Ascending aorta (tissue), 2 donors: ENCODE measurements around the gene CASQ2. TPM values are rescaled to one million over a fixed set of nuclear protein-coding genes. Genes with fewer than 3 reads are reported as not detected.

Source experiments
- DNase-seq, 2 donors: peaks; one replicate each; pipeline ENCODE4 v3.0.0-alpha.2; 2019; ENCODE audit warnings: low spot score in 2 of 2
- H3K27ac ChIP-seq, 2 donors: fragments of 200-600 bp; sonication (generic); one replicate each; pipeline ENCODE4 v1.5.1; 2016 to 2017; ENCODE audit warnings: mild to moderate bottlenecking in 1 of 2
- H3K27me3 ChIP-seq: fragments of 200-600 bp; sonication (generic); one replicate; pipeline ENCODE4 v1.5.1; 2017
- H3K36me3 ChIP-seq, 2 donors: fragments of 200-600 bp; sonication (generic); one replicate each; pipeline ENCODE4 v1.5.1; 2016
- H3K4me1 ChIP-seq, 2 donors: fragments of 200-600 bp; sonication (generic); one replicate each; pipeline ENCODE4 v1.5.1; 2016 to 2017; ENCODE audit warnings: mild to moderate bottlenecking in 1 of 2
- H3K4me3 ChIP-seq, 2 donors: fragments of 200-600 bp; sonication (generic); one replicate each; pipeline ENCODE4 v1.5.1; 2016 to 2017; ENCODE audit warnings: mild to moderate bottlenecking in 1 of 2
- H3K9me3 ChIP-seq, 2 donors: fragments of 200-600 bp; sonication (generic); one replicate each; pipeline ENCODE4 v1.5.1; 2016
- intact Hi-C: fragments of 100-400 bp; cut with DNase I; formaldehyde crosslinking; loops from one replicate; pipeline ENCODE4 v1.15.1; 2023
- total RNA-seq: library from RNA; depleted of rRNA; stranded (reverse); fragments of >200 nt; gene quantifications from one replicate; pipeline ENCODE4 v1.1.0, GENCODE V29; 2016
- TF ChIP-seq, protein P1 (sequence below), 3 experiments: fragments of 200-600 bp in 2 of 3; fragments of 450-650 bp in 1 of 3; sonication (generic) in 2 of 3; IDR thresholded peaks; one replicate each; pipeline ENCODE4 v1.5.1; 2016 to 2019; ENCODE audit warnings: antibody characterized with exemption in 3 of 3, mild to moderate bottlenecking in 1 of 3, moderate library complexity in 1 of 3

CASQ2 gene
- total RNA-seq, 1 donor from 2014 or later = 3.8 TPM

DNA sequence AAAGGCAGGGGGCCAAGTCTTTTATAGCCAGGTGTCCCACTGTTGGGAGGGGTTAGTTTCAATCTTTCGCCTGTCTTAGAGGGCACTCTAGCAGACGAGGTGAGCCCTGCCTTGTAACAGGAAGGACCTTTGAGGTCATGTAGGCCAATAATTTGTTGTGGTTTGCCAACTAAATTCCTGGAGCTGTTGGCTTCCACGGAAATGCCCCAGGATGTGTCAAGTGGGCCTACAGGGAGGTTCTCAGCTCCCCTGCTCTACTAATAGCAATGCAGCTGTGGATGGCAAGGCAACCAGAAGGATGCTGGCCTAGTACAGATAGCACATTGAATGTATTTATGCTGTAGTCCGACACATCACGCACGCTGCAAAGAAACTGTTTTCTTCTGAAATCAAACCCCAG, 22.3 kb upstream of the CASQ2 start:
- Histone ChIP-seq H3K4me1 (no peaks in the 10 kb centered on the region), H3K36me3 (no peaks in the 10 kb centered on the region)
- DNase-seq = no peak

DNA sequence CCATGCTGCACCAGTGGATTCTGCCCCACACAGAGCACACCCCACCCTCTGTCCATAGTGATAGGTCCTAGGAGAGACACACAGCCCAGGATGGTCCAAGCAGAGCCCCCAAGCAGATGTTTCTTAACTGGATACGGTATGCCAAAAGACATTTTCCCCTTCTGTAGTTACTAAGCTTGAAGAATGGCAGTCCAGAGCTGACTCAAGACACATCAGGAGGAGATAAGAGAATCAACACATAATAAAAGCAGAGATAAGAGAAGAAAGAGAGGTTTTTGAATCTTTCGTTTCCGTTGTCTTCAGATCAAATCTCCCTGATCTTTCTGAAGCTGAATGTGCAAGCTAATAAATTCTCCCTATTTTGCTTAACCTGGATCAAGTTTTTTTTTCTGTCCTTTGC, 21.8 kb upstream of the CASQ2 start:
- no peak overlapping the region for H3K27ac ChIP-seq
- H3K4me1 ChIP-seq = no peaks in the 10 kb centered on the region
- H3K9me3 ChIP-seq = peaks cover 0 to 8% of the 10 kb centered on the region in 2 donors
- DNase-seq = no peak
- intact Hi-C loops = no loop called here
- no peaks in the 10 kb centered on the region for H3K27me3 ChIP-seq
- H3K36me3 ChIP-seq = no peaks in the 10 kb centered on the region
- TF ChIP-seq, protein P1, sequence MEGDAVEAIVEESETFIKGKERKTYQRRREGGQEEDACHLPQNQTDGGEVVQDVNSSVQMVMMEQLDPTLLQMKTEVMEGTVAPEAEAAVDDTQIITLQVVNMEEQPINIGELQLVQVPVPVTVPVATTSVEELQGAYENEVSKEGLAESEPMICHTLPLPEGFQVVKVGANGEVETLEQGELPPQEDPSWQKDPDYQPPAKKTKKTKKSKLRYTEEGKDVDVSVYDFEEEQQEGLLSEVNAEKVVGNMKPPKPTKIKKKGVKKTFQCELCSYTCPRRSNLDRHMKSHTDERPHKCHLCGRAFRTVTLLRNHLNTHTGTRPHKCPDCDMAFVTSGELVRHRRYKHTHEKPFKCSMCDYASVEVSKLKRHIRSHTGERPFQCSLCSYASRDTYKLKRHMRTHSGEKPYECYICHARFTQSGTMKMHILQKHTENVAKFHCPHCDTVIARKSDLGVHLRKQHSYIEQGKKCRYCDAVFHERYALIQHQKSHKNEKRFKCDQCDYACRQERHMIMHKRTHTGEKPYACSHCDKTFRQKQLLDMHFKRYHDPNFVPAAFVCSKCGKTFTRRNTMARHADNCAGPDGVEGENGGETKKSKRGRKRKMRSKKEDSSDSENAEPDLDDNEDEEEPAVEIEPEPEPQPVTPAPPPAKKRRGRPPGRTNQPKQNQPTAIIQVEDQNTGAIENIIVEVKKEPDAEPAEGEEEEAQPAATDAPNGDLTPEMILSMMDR (IDR thresholded peaks at IDR 0.05) = no peak
- no peak overlapping the region for H3K4me3 ChIP-seq

More for the DNA sequence above, 22.3 kb upstream of the CASQ2 start:
- Histone ChIP-seq H3K4me3 (no peak overlapping the region), H3K27me3 (no peaks in the 10 kb centered on the region), H3K9me3 (peaks cover 0 to 8% of the 10 kb centered on the region in 2 donors), H3K27ac (no peak overlapping the region)
- intact Hi-C loops = no loop called here
- TF ChIP-seq, protein P1 (IDR thresholded peaks at IDR 0.05) = no peak

DNA sequence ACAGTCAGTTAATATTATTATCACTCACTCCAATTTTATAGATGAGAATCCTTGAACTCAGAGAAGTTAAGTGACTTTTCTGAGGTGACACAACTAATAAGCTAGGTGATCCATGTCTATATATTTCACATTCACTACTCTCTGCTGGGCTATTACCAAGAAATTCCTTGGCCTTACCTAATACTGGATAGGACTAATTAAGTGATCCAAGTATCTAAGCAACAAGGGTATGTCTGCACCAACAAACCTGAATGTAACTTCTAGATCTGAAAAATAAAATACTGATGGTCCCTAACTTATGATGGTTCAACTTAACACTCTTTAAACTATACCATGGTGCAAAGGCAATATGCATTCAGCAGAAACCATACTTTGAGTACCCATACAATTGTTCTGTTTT, 14.8 kb upstream of the CASQ2 start:
- Histone ChIP-seq H3K27me3 (no peaks in the 10 kb centered on the region), H3K9me3 (peaks cover 0 to 8% of the 10 kb centered on the region in 2 donors), H3K4me3 (no peak overlapping the region), H3K4me1 (no peaks in the 10 kb centered on the region), H3K36me3 (no peaks in the 10 kb centered on the region), H3K27ac (no peak overlapping the region)
- intact Hi-C loops = no loop called here
- DNase-seq = no peak
- TF ChIP-seq, protein P1 (IDR thresholded peaks at IDR 0.05) = no peak

DNA sequence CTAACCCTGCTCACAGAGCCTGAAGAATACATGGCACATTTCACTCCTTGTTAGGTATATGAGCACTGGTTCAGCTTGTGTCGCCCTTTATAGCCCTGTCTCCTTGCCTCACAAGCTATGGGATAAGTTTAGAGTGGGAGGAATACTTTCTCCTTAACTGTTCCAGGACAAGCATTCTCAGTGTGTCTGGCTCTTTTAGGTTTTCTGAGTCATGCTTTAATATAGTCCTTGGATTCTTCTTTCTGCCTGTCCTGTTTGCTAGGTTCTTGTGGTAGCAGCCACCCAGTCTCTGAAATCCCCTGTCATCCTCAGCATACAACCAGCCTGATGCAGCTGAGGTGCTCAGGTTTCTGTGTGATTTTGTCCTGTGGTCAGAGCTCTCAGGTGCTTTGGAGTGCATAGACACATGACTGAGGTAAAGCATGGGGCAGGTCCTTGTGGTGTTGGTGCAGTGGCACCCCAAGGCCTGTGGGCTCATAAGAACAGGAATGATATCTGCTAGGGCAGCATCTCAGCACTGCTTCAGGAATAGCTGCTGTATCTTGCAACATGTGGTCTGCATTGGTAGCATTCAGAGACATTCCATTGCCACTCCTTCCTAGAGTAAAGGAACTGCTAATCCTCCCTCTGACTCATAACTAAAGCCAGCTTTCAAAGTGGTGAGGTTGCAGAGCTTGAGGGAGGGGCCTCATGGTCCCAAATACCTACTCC, 14.2 kb upstream of the CASQ2 start:
- DNase-seq = no peak
- H3K9me3 ChIP-seq = peaks cover 0 to 4% of the 10 kb centered on the region in 2 donors
- TF ChIP-seq, protein P1 (IDR thresholded peaks at IDR 0.05) = no peak
- intact Hi-C loops = no loop called here
- no peak overlapping the region for H3K4me3 ChIP-seq
- no peak overlapping the region for H3K27ac ChIP-seq
- no peaks in the 10 kb centered on the region for H3K4me1 ChIP-seq
- no peaks in the 10 kb centered on the region for H3K36me3 ChIP-seq
- H3K27me3 ChIP-seq = no peaks in the 10 kb centered on the region

DNA sequence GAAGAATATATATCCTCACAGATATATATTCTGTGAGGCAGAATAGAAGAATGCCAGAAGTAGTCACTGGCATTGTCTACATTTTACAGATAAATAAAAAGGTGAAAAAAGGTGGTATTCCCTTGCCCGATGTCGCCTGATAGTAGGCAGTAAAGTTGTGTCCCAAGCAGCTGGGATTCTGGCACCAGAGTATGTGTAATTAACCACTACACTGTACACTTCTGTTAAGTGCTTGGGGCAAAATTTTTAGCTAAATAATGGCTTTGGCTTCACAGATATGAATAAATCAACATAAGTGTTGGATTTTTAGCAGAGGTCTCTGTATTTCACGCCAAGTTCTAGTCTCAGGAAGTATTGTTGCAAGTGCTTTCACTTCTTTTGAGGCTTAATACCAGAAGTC, 13.3 kb upstream of the CASQ2 start:
- no peak overlapping the region for H3K27ac ChIP-seq

More for the DNA sequence above, 13.3 kb upstream of the CASQ2 start:
- intact Hi-C loops = no loop called here
- TF ChIP-seq, protein P1 (IDR thresholded peaks at IDR 0.05) = no peak
- no peaks in the 10 kb centered on the region for H3K4me1 ChIP-seq
- H3K4me3 ChIP-seq = no peak overlapping the region
- H3K27me3 ChIP-seq = no peaks in the 10 kb centered on the region
- H3K36me3 ChIP-seq = no peaks in the 10 kb centered on the region
- H3K9me3 ChIP-seq = no peaks in the 10 kb centered on the region
- DNase-seq = no peak
